OCI-LY7 (cell line): Measurements from ENCODE around the gene NGEF.

ENCODE experiments used
- CTCF ChIP-seq: fragments of 200-600 bp; sonication (generic); conservative IDR thresholded peaks from 2 replicates; pipeline ENCODE4 v1.5.1; 2014; ENCODE audit warnings: mild to moderate bottlenecking, antibody characterized with exemption, low read length, moderate library complexity, mixed read lengths
- EZH2phosphoT487 ChIP-seq: fragments of 200-600 bp; sonication (generic); IDR thresholded peaks from 2 replicates; pipeline ENCODE4 v1.6.1; 2018; ENCODE audit warnings: low read depth, borderline replicate concordance, mild to moderate bottlenecking, mixed run types, antibody characterized with exemption, low read length, moderate library complexity, mixed read lengths

- no peak for TF ChIP-seq CTCF
- TF ChIP-seq EZH2phosphoT487 = no peak
Measured at GRCh38 chr2:232993231-232993821, 19.7 kb downstream of the NGEF start.
